ENCODE results near the gene ENGASE. TPM values are rescaled to one million over a fixed set of nuclear protein-coding genes. Genes with fewer than 3 reads are reported as not detected.

The ENGASE gene
- total and polyA plus RNA-seq, 2 experiments from 2014 or later = 5.1 to 8.4 TPM

DNA sequence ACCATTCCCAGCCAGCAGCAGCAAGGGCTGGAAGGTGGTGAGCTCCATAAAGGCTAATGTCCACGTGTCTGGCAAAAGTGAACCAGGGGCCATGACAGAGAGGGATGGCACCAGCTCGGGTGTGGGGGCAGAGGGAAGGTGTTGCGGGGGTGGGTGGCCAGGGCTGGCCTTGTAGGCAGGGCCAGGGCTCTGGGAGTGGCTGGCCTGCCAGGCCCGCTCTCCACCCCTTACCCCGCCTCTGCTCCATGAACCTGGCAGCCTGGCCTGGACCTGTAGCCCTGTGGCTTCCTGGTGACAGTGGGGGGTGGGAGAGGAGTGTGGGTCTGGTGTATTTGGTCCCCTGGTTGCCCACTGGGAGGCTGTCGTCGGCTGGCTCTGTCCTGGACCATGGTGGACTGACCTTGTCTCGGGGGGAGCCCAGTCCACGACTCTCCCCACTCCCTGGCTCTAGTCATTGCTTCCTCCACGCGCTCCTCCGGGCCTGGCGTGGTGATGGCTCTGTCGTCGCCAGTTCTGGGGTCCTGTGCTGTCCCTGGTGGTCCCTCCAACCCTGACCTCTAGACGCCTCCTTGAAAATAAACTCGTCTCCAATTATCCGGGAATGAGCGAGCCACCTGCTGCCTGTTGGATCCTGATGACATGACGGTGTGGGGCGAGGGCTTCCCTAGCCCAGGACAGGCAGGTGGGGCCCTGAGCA, 50.0 kb downstream of the ENGASE start:
- 62 to 64% methylated on average over 18 to 21 of the region's 21 CpGs for WGBS, 2 experiments (ENCODE audit: low coverage in 1 of 2, low lambda C conversion rate in 2 of 2, missing lambda C conversion rate in 2 of 2)
- DNase-seq = no peak
- TF ChIP-seq EZH2 (IDR thresholded peaks at IDR 0.05; ENCODE audit: insufficient read depth, poor library complexity, severe bottlenecking) (no peak), EZH2phosphoT487 (IDR thresholded peaks at IDR 0.05; ENCODE audit: insufficient read depth, low read depth) (no peak)
- Histone ChIP-seq H3K9me3 (ENCODE audit: low read depth) (no peaks in the 10 kb centered on the region), H3K79me2 (ENCODE audit: insufficient read depth) (no peaks in the 10 kb centered on the region), H3K9me2 (ENCODE audit: insufficient read depth) (no peaks in the 10 kb centered on the region), H3F3A (ENCODE audit: insufficient read depth) (no peaks in the 10 kb centered on the region), H3K4me3 (no peak overlapping the region), H3K27ac (no peak overlapping the region), H3K9ac (no peak overlapping the region), H3K4me1 (ENCODE audit: insufficient read depth) (no peaks in the 10 kb centered on the region), H3K36me3 (ENCODE audit: low read depth) (no peaks in the 10 kb centered on the region), H3K4me2 (ENCODE audit: unreplicated experiment) (no peak overlapping the region), H2AFZ (no peak overlapping the region), H4K20me1 (ENCODE audit: insufficient read depth) (no peaks in the 10 kb centered on the region), H3K27me3 (replicated peaks; ENCODE audit: insufficient read depth) (peaks cover 7% of the 10 kb centered on the region; the same call in 1 of the 2 replicates)
- in situ Hi-C loops (cut with MboI) = no loop called here

DNA sequence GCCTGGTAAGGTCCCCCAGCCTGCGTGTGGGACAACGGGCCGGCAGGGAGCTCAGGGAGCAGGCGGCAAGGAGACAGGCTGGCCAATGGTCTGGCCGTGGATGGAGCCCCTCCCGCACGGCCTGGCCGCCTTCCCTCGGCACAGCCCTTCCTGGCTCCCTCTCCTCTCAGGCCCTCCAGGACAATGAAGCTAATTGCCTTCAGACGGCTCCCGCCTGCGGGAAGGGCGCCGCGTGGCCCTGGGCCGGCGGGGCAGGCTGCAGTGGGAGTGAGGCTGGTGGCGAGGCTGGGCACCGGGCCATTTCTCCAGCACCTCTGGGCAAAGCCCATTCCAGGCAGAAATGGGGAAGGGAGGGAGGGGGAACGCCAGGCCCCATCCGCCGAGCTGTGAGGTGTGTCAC, 50.9 kb downstream of the ENGASE start:
- 0 to 4% methylated on average over 13 to 22 of the region's 22 CpGs for WGBS, 2 experiments (ENCODE audit: low coverage in 1 of 2, low lambda C conversion rate in 2 of 2, missing lambda C conversion rate in 2 of 2)
- no peak overlapping the region for H3K4me2 ChIP-seq (ENCODE audit: unreplicated experiment)
- H3K4me3 ChIP-seq = no peak overlapping the region
- no peaks in the 10 kb centered on the region for H3K9me3 ChIP-seq (ENCODE audit: low read depth)
- no peaks in the 10 kb centered on the region for H3F3A ChIP-seq (ENCODE audit: insufficient read depth)
- H4K20me1 ChIP-seq (ENCODE audit: insufficient read depth) = no peaks in the 10 kb centered on the region
- no peak overlapping the region for H2AFZ ChIP-seq
- in situ Hi-C loops (cut with MboI) = no loop called here
- H3K36me3 ChIP-seq (ENCODE audit: low read depth) = no peaks in the 10 kb centered on the region
- no peak overlapping the region for H3K9ac ChIP-seq
- no peaks in the 10 kb centered on the region for H3K79me2 ChIP-seq (ENCODE audit: insufficient read depth)
- no peak overlapping the region for H3K27ac ChIP-seq
- TF ChIP-seq EZH2phosphoT487 (IDR thresholded peaks at IDR 0.05; ENCODE audit: insufficient read depth, low read depth) (no peak), EZH2 (IDR thresholded peaks at IDR 0.05; ENCODE audit: insufficient read depth, poor library complexity, severe bottlenecking) (no peak)
- H3K4me1 ChIP-seq (ENCODE audit: insufficient read depth) = no peaks in the 10 kb centered on the region
- no peaks in the 10 kb centered on the region for H3K9me2 ChIP-seq (ENCODE audit: insufficient read depth)
- DNase-seq = no peak
- H3K27me3 ChIP-seq (replicated peaks; ENCODE audit: insufficient read depth) = peaks cover 7% of the 10 kb centered on the region; the same call in 1 of the 2 replicates

DNA sequence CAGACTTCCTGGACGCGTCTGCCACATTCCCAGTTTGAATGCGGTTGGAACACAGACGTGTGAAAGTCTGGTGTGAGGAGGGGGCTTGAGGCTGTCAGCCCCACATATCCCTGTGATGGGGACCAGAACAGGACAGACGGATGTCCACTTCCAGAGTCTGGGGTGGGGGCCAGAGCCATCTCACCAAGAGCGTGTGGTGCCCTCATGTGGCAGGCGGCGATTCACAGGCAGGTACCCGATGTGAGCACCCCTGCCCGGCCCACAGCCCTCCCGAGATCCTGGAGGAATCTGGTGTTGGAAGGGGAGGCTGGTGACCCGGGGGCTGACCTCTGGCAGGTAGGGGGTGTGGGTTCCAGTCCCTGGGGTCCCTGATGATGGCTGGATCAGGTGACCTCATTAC, 51.5 kb downstream of the ENGASE start:
- Histone ChIP-seq H3K27me3 (replicated peaks; ENCODE audit: insufficient read depth) (peaks cover 7% of the 10 kb centered on the region; the same call in 1 of the 2 replicates), H3K27ac (no peak overlapping the region), H3K4me1 (ENCODE audit: insufficient read depth) (no peaks in the 10 kb centered on the region), H3K4me2 (ENCODE audit: unreplicated experiment) (no peak overlapping the region), H2AFZ (no peak overlapping the region), H3F3A (ENCODE audit: insufficient read depth) (no peaks in the 10 kb centered on the region), H3K9me2 (ENCODE audit: insufficient read depth) (no peaks in the 10 kb centered on the region), H3K9me3 (ENCODE audit: low read depth) (no peaks in the 10 kb centered on the region), H4K20me1 (ENCODE audit: insufficient read depth) (no peaks in the 10 kb centered on the region), H3K9ac (no peak overlapping the region), H3K36me3 (ENCODE audit: low read depth) (no peaks in the 10 kb centered on the region), H3K79me2 (ENCODE audit: insufficient read depth) (no peaks in the 10 kb centered on the region), H3K4me3 (no peak overlapping the region)
- 32 to 42% methylated on average over 9 to 11 of the region's 12 CpGs for WGBS, 2 experiments (ENCODE audit: low coverage in 1 of 2, low lambda C conversion rate in 2 of 2, missing lambda C conversion rate in 2 of 2)
- in situ Hi-C loops (cut with MboI) = no loop called here
- TF ChIP-seq EZH2 (IDR thresholded peaks at IDR 0.05; ENCODE audit: insufficient read depth, poor library complexity, severe bottlenecking) (no peak), EZH2phosphoT487 (IDR thresholded peaks at IDR 0.05; ENCODE audit: insufficient read depth, low read depth) (no peak)
- no peak for DNase-seq

DNA sequence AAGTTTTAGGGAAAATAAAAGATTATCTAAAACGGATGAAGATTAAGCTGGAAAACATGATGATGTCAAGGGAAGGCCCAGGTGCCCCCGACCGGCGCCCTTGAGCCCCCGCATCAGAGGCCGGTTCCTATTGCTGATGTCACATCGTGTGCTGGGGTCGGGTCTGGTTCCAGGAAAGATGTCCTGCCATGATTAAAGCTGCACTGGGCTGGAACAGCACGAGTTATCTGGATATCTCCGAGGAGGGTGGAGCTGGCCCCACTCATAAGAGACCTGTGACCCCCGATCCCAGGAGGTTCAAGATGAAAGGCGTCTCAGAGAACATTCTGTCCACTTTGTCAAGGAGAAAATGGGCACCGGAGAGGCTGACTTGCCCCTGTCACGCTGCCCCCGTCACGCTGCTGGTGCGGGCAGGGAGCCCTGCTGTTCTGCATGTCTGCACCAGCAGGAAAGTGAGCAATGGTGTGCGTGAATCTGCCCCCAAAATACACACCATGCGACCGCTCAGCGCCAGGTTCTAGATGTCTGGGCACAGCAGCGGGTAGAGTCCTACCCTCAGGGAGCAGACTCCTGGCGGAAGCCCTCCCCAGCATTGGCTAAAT, 53.0 kb downstream of the ENGASE start:
- no peaks in the 10 kb centered on the region for H3K79me2 ChIP-seq (ENCODE audit: insufficient read depth)
- H3K9me2 ChIP-seq (ENCODE audit: insufficient read depth) = no peaks in the 10 kb centered on the region
- no peaks in the 10 kb centered on the region for H3F3A ChIP-seq (ENCODE audit: insufficient read depth)
- no peak overlapping the region for H3K4me3 ChIP-seq
- 48 to 50% methylated on average over 23 of the region's 23 CpGs for WGBS, 2 experiments (ENCODE audit: low coverage in 1 of 2, low lambda C conversion rate in 2 of 2, missing lambda C conversion rate in 2 of 2)
- in situ Hi-C loops (cut with MboI) = no loop called here
- no peaks in the 10 kb centered on the region for H3K4me1 ChIP-seq (ENCODE audit: insufficient read depth)
- TF ChIP-seq EZH2 (IDR thresholded peaks at IDR 0.05; ENCODE audit: insufficient read depth, poor library complexity, severe bottlenecking) (no peak), EZH2phosphoT487 (IDR thresholded peaks at IDR 0.05; ENCODE audit: insufficient read depth, low read depth) (no peak)
- no peak overlapping the region for H2AFZ ChIP-seq
- DNase-seq = no peak
- peaks cover 7% of the 10 kb centered on the region; the same call in 1 of the 2 replicates for H3K27me3 ChIP-seq (replicated peaks; ENCODE audit: insufficient read depth)
- H4K20me1 ChIP-seq (ENCODE audit: insufficient read depth) = no peaks in the 10 kb centered on the region
- no peak overlapping the region for H3K27ac ChIP-seq
- H3K9me3 ChIP-seq (ENCODE audit: low read depth) = no peaks in the 10 kb centered on the region
- no peaks in the 10 kb centered on the region for H3K36me3 ChIP-seq (ENCODE audit: low read depth)
- no peak overlapping the region for H3K9ac ChIP-seq
- no peak overlapping the region for H3K4me2 ChIP-seq (ENCODE audit: unreplicated experiment)
